Measurements from ENCODE around the gene METTL17.
"Not testable (repeated sequence)": the region's sequence is repeated elsewhere in the genome, so short reads cannot be mapped to it uniquely, and the experiment has no call there.

METTL17 gene

GRCh38 chr14:20997115-20997514 lies 7.3 kb downstream of the METTL17 start:
- no peak for FAIRE-seq

GRCh38 chr14:20997564-20997963 lies 7.8 kb downstream of the METTL17 start:
- no peak for FAIRE-seq

- FAIRE-seq = no peak
Measured at GRCh38 chr14:20998139-20998538, 8.4 kb downstream of the METTL17 start.

GRCh38 chr14:20998674-20999366 lies 9.0 kb downstream of the METTL17 start, which contains the start of gene SLC39A2:
TSS of gene SLC39A2 (plus strand) at chr14:20999293. CDS start at chr14:20999447, 154 bp downstream.
- no peak for FAIRE-seq

- no peak for FAIRE-seq
Measured at GRCh38 chr14:20999591-20999990, 9.8 kb downstream of the METTL17 start.

- no peak for FAIRE-seq
Measured at GRCh38 chr14:21001218-21001617, 11.4 kb downstream of the METTL17 start.

GRCh38 chr14:21003788-21004346 lies 14.1 kb downstream of the METTL17 start:
- FAIRE-seq = no peak

- FAIRE-seq = not testable (repeated sequence)
Measured at GRCh38 chr14:21009721-21010120, 19.9 kb downstream of the METTL17 start.

- no peak for FAIRE-seq
Measured at GRCh38 chr14:21011136-21011535, 21.4 kb downstream of the METTL17 start.

- FAIRE-seq = peak; percentile 26
Measured at GRCh38 chr14:21014761-21015190, 25.0 kb downstream of the METTL17 start.

GRCh38 chr14:21015312-21015711 lies 25.5 kb downstream of the METTL17 start:
- no peak for FAIRE-seq

GRCh38 chr14:21016413-21017190 lies 26.8 kb downstream of the METTL17 start:
- no peak for FAIRE-seq

GRCh38 chr14:21017528-21018245 lies 27.9 kb downstream of the METTL17 start:
- no peak for FAIRE-seq

- no peak for FAIRE-seq
Measured at GRCh38 chr14:21018286-21018685, 28.5 kb downstream of the METTL17 start.

GRCh38 chr14:21018781-21019180 lies 29.0 kb downstream of the METTL17 start:
- no peak for FAIRE-seq

- no peak for FAIRE-seq
Measured at GRCh38 chr14:21019366-21019765, 29.6 kb downstream of the METTL17 start.

- no peak for FAIRE-seq
Measured at GRCh38 chr14:21020977-21021545, 31.3 kb downstream of the METTL17 start.

GRCh38 chr14:21022686-21023085 lies 32.9 kb downstream of the METTL17 start:
- no peak for FAIRE-seq

- FAIRE-seq = no peak
Measured at GRCh38 chr14:21023174-21023573, 33.4 kb downstream of the METTL17 start.

GRCh38 chr14:21023817-21024584 lies 34.2 kb downstream of the METTL17 start:
- FAIRE-seq = no peak

- no peak for FAIRE-seq
Measured at GRCh38 chr14:21024585-21025370, 35.0 kb downstream of the METTL17 start, which contains the start of gene NDRG2. TSS of gene NDRG2 (minus strand) at chr14:21025061. CDS start at chr14:21023315, 1,746 bp downstream.
